ENCODE measurements around the gene PC.

Gene PC

GRCh38 chr11:66970807-66971442 lies 12.7 kb upstream of the PC start:
- DNase-seq (ENCODE audit: low read depth) = peak; percentile 100
- no peak overlapping the region for H3K4me3 ChIP-seq (replicated peaks; ENCODE audit: low read depth, low read length)
- TF ChIP-seq, protein P1, sequence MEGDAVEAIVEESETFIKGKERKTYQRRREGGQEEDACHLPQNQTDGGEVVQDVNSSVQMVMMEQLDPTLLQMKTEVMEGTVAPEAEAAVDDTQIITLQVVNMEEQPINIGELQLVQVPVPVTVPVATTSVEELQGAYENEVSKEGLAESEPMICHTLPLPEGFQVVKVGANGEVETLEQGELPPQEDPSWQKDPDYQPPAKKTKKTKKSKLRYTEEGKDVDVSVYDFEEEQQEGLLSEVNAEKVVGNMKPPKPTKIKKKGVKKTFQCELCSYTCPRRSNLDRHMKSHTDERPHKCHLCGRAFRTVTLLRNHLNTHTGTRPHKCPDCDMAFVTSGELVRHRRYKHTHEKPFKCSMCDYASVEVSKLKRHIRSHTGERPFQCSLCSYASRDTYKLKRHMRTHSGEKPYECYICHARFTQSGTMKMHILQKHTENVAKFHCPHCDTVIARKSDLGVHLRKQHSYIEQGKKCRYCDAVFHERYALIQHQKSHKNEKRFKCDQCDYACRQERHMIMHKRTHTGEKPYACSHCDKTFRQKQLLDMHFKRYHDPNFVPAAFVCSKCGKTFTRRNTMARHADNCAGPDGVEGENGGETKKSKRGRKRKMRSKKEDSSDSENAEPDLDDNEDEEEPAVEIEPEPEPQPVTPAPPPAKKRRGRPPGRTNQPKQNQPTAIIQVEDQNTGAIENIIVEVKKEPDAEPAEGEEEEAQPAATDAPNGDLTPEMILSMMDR (IDR thresholded peaks at IDR 0.05; ENCODE audit: low read length, missing control alignments) = no peak

GRCh38 chr11:66970371-66970806 lies 12.2 kb upstream of the PC start:
- no peak overlapping the region for H3K4me3 ChIP-seq (replicated peaks; ENCODE audit: low read depth, low read length)
- DNase-seq (ENCODE audit: low read depth) = no peak
- TF ChIP-seq, protein P1 (IDR thresholded peaks at IDR 0.05; ENCODE audit: low read length, missing control alignments) = no peak

GRCh38 chr11:66969584-66970225 lies 11.5 kb upstream of the PC start:
- H3K4me3 ChIP-seq (replicated peaks; ENCODE audit: low read depth, low read length) = no peak overlapping the region
- TF ChIP-seq, protein P1 (IDR thresholded peaks at IDR 0.05; ENCODE audit: low read length, missing control alignments) = no peak
- peak; percentile 75 for DNase-seq (ENCODE audit: low read depth)

GRCh38 chr11:66967670-66968425 lies 9.7 kb upstream of the PC start:
- no peak overlapping the region for H3K4me3 ChIP-seq (replicated peaks; ENCODE audit: low read depth, low read length)
- peak; percentile 83 for DNase-seq (ENCODE audit: low read depth)
- TF ChIP-seq, protein P1 (IDR thresholded peaks at IDR 0.05; ENCODE audit: low read length, missing control alignments) = no peak

- DNase-seq (ENCODE audit: low read depth) = no peak
- no peak overlapping the region for H3K4me3 ChIP-seq (replicated peaks; ENCODE audit: low read depth, low read length)
- TF ChIP-seq, protein P1 (IDR thresholded peaks at IDR 0.05; ENCODE audit: low read length, missing control alignments) = no peak
Observed at GRCh38 chr11:66966351-66966750, 8.2 kb upstream of the PC start.

GRCh38 chr11:66964495-66964894 lies 6.3 kb upstream of the PC start:
- DNase-seq (ENCODE audit: low read depth) = no peak
- H3K4me3 ChIP-seq (replicated peaks; ENCODE audit: low read depth, low read length) = no peak overlapping the region
- TF ChIP-seq, protein P1 (IDR thresholded peaks at IDR 0.05; ENCODE audit: low read length, missing control alignments) = no peak

Measured in fibroblast of pulmonary artery (primary cell).